Endodermal cell (in vitro differentiated cells): ENCODE measurements around the gene NPAS1. TPM values are rescaled to one million over a fixed set of nuclear protein-coding genes. Genes with fewer than 3 reads are reported as not detected.

Source experiments
- DNase-seq: peaks from one replicate; pipeline ENCODE4 v3.0.0-alpha.2; 2017
- H3K27ac ChIP-seq: 2 replicates; pipeline ENCODE4 v1.5.1; 2013; ENCODE audit warnings: mild to moderate bottlenecking, low read depth, low read length, moderate library complexity
- H3K27me3 ChIP-seq: 2 replicates; pipeline ENCODE4 v1.6.1; 2013; ENCODE audit warnings: mild to moderate bottlenecking, low read length, moderate library complexity; ENCODE audit not compliant: insufficient read depth, control insufficient read depth, poor library complexity, severe bottlenecking
- H3K36me3 ChIP-seq: 2 replicates; pipeline ENCODE4 v1.7.0; 2013; ENCODE audit warnings: mild to moderate bottlenecking, low read length, moderate library complexity; ENCODE audit not compliant: control insufficient read depth, insufficient read depth
- H3K4me1 ChIP-seq: one replicate; pipeline ENCODE4 v1.7.0; 2013; ENCODE audit warnings: low read length; ENCODE audit not compliant: control insufficient read depth, insufficient read depth
- H3K4me3 ChIP-seq: 2 replicates; pipeline ENCODE4 v1.5.1; 2013; ENCODE audit warnings: mild to moderate bottlenecking, low read length, moderate library complexity
- H3K9ac ChIP-seq: 2 replicates; pipeline ENCODE4 v1.6.1; 2013; ENCODE audit warnings: mild to moderate bottlenecking, low read length, moderate library complexity; ENCODE audit not compliant: poor library complexity, severe bottlenecking; ENCODE audit errors: extremely low read depth
- H3K9me3 ChIP-seq: 2 replicates; pipeline ENCODE4 v1.6.1; 2013; ENCODE audit warnings: mild to moderate bottlenecking, low read length, moderate library complexity; ENCODE audit not compliant: control insufficient read depth
- H3K27ac Mint-ChIP-seq: 2 replicates; pipeline ENCODE4 v1.8.0; 2020; ENCODE audit warnings: mixed read lengths
- H3K27me3 Mint-ChIP-seq: 2 replicates; pipeline ENCODE4 v1.8.0; 2021; ENCODE audit warnings: mild to moderate bottlenecking, mixed read lengths; ENCODE audit not compliant: insufficient read depth
- H3K36me3 Mint-ChIP-seq: 2 replicates; pipeline ENCODE4 v1.8.0; 2020; ENCODE audit warnings: low read depth, mixed read lengths
- H3K4me1 Mint-ChIP-seq: 2 replicates; pipeline ENCODE4 v1.8.0; 2020; ENCODE audit warnings: mixed read lengths
- H3K4me3 Mint-ChIP-seq: 2 replicates; pipeline ENCODE4 v1.8.0; 2020; ENCODE audit warnings: mild to moderate bottlenecking, moderate library complexity, mixed read lengths
- H3K9me3 Mint-ChIP-seq: 2 replicates; pipeline ENCODE4 v1.8.0; 2020; ENCODE audit warnings: mild to moderate bottlenecking, mixed read lengths
- WGBS, 2 experiments: methylation state at CpG; one replicate each; pipeline versions ENCODE4 v1.1.5 to v1.1.7; 2013; ENCODE audit warnings: missing lambda C conversion rate in 2 of 2, mixed read lengths in 1 of 2; ENCODE audit not compliant: insufficient coverage in 1 of 2, insufficient read length in 1 of 2; 5-methylcytosine and 5-hydroxymethylcytosine counted together
- total RNA-seq, 2 donors: library from RNA; stranded (reverse); fragmentation: NEBNext Ultra II Directional in 1 of 2; extraction: Animal tissue kit (Norgen Biotek cat#: 25700) in 1 of 2; gene quantifications; 2 replicates in 1 of 2; 3 replicates in 1 of 2; pipeline ENCODE4 v1.2.1, GENCODE V29; 2021
- TF ChIP-seq, protein P1 (sequence below): fragments of 200-600 bp; sonication (generic); conservative IDR thresholded peaks from 2 replicates; pipeline ENCODE4 v1.5.0; 2021; ENCODE audit warnings: antibody characterized with exemption, mild to moderate bottlenecking

The NPAS1 gene
- total RNA-seq, 2 donors from 2014 or later = 6.9 to 8.7 TPM

DNA sequence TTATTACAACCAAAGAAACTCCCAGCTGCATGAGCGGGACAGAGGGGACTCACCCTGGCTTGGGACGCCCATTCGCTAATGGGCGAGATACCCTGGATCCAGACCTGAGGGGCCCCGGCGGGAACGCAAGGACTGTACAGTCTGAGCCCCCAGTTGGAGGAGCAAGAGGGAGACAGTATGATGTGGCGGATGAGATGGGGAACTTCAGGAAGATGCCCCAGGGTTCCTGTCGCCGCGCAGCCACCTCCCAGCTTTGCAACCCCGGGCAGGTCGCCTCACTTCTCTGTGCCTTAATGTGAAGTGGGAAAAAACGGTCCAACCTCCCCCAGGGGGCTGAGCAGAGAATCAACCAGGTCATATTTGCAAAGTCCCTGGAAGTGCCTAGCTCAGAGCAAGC, 2.5 kb downstream of the NPAS1 start:
- H3K4me3 Mint-ChIP-seq = no peak overlapping the region
- Histone ChIP-seq H3K27ac (no peak overlapping the region), H3K9ac (no peak overlapping the region), H3K27me3 (peaks cover 70% of the 10 kb centered on the region), H3K4me1 (no peaks in the 10 kb centered on the region), H3K9me3 (no peaks in the 10 kb centered on the region), H3K36me3 (no peaks in the 10 kb centered on the region), H3K4me3 (no peak overlapping the region)
- H3K9me3 Mint-ChIP-seq = no peaks in the 10 kb centered on the region
- no peak overlapping the region for H3K27ac Mint-ChIP-seq
- DNase-seq = peak; percentile 55
- no peaks in the 10 kb centered on the region for H3K36me3 Mint-ChIP-seq
- peaks cover 9% of the 10 kb centered on the region for H3K4me1 Mint-ChIP-seq
- 35 to 49% methylated on average over 4 to 14 of the region's 14 CpGs for WGBS, 2 experiments
- TF ChIP-seq, protein P1, sequence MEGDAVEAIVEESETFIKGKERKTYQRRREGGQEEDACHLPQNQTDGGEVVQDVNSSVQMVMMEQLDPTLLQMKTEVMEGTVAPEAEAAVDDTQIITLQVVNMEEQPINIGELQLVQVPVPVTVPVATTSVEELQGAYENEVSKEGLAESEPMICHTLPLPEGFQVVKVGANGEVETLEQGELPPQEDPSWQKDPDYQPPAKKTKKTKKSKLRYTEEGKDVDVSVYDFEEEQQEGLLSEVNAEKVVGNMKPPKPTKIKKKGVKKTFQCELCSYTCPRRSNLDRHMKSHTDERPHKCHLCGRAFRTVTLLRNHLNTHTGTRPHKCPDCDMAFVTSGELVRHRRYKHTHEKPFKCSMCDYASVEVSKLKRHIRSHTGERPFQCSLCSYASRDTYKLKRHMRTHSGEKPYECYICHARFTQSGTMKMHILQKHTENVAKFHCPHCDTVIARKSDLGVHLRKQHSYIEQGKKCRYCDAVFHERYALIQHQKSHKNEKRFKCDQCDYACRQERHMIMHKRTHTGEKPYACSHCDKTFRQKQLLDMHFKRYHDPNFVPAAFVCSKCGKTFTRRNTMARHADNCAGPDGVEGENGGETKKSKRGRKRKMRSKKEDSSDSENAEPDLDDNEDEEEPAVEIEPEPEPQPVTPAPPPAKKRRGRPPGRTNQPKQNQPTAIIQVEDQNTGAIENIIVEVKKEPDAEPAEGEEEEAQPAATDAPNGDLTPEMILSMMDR = no peak
- H3K27me3 Mint-ChIP-seq = peaks cover 79% of the 10 kb centered on the region

DNA sequence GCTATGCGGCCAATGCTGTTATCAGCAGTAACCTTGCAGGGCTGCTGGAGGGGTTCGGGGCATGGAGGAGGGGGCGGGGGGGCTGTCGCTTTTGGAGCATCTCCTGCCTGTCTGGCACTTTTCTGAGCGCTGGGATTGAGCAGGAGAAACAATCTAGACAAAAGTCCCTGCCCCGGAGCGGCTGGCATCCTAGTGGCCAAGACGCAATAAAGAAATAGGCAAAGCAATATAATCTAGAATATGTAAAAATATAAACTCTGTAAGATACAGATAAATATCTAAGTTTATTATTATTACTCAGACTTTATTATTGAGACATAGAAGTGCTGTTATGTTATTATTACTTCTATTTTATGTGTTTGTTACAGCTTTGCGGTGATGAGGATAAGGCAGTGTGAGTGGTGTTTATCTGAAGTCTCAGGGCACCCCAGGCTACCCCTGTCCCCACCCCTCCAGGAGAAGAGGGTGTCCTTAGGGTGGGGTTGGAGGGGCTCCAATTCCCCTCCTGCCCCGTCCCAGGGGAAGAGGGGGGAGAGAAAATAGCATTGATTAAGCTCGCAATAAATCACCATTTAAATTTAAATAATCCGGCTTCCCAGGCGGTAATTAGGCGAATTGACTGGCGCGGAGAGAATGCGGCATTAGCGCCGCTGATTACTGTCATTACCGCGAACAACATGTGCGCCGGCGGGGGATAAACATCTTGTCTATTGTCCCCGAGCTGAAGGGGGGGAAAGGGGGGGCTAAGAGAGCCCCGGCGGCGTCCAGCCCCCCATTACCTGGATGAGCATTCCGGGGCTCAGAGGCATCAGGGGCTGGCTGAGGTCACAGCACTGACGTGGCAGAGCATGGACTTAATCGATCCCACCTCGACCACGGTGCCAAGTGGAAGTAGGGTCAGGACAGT, 3.2 kb downstream of the NPAS1 start:
- Histone ChIP-seq H3K36me3 (no peaks in the 10 kb centered on the region), H3K27me3 (peaks cover 76% of the 10 kb centered on the region), H3K9ac (no peak overlapping the region), H3K27ac (no peak overlapping the region), H3K4me1 (no peaks in the 10 kb centered on the region), H3K9me3 (no peaks in the 10 kb centered on the region), H3K4me3 (peak overlapping the region; percentile 59)
- peaks cover 80% of the 10 kb centered on the region for H3K27me3 Mint-ChIP-seq
- 5 to 9% methylated on average over 14 to 31 of the region's 33 CpGs for WGBS, 2 experiments
- H3K27ac Mint-ChIP-seq = no peak overlapping the region
- TF ChIP-seq, protein P1 = peak; percentile 51
- no peaks in the 10 kb centered on the region for H3K9me3 Mint-ChIP-seq
- peaks cover 12% of the 10 kb centered on the region for H3K4me1 Mint-ChIP-seq
- no peaks in the 10 kb centered on the region for H3K36me3 Mint-ChIP-seq
- peak; percentile 71 for DNase-seq
- H3K4me3 Mint-ChIP-seq = peak overlapping the region; percentile 47

DNA sequence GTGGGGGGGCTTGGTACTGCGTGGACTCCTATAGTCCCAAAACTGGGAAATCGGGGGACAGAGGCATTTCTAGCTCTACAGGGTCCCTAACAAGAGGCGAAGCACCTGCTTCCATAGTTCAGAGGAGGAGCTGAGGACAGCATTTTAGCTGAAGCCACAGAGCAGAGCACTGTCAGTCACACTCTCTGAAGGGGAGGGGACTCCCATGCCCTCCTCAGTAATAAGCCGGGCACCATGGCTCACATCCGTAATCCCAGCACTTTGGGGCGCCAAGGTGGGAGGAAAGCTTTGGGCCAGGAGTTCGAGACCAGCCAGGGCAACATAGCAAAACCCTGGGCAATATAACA, 3.8 kb downstream of the NPAS1 start:
- H3K36me3 ChIP-seq = no peaks in the 10 kb centered on the region
- DNase-seq = peak; percentile 68
- H3K27me3 Mint-ChIP-seq = peaks cover 79% of the 10 kb centered on the region
- 18 to 32% methylated on average over 3 to 7 of the region's 7 CpGs for WGBS, 2 experiments
- no peaks in the 10 kb centered on the region for H3K4me1 ChIP-seq
- TF ChIP-seq, protein P1 = no peak
- no peak overlapping the region for H3K27ac Mint-ChIP-seq
- peak overlapping the region; percentile 59 for H3K4me3 ChIP-seq
- no peaks in the 10 kb centered on the region for H3K36me3 Mint-ChIP-seq
- H3K27ac ChIP-seq = no peak overlapping the region
- no peak overlapping the region for H3K9ac ChIP-seq
- peak overlapping the region; percentile 47 for H3K4me3 Mint-ChIP-seq
- H3K4me1 Mint-ChIP-seq = peaks cover 16% of the 10 kb centered on the region
- no peaks in the 10 kb centered on the region for H3K9me3 Mint-ChIP-seq
- peaks cover 76% of the 10 kb centered on the region for H3K27me3 ChIP-seq
- H3K9me3 ChIP-seq = no peaks in the 10 kb centered on the region
